HUES6 (cell line): ENCODE measurements around the gene NELFCD.
A peak's percentile ranks its signal among the peaks of the same experiment; 100 is the strongest.
"Not testable (repeated sequence)": the region's sequence is repeated elsewhere in the genome, so short reads cannot be mapped to it uniquely, and the experiment has no call there.

ENCODE experiments used
- H3K27ac ChIP-seq: 2 replicates; pipeline ENCODE4 v1.7.0; 2013; ENCODE audit warnings: low read depth, mild to moderate bottlenecking, low read length, inconsistent platforms
- H3K27me3 ChIP-seq: 2 replicates; pipeline ENCODE4 v1.6.1; 2013; ENCODE audit warnings: low read length; ENCODE audit not compliant: control insufficient read depth, insufficient read depth
- H3K36me3 ChIP-seq: 2 replicates; pipeline ENCODE4 v1.6.1; 2013; ENCODE audit warnings: low read length; ENCODE audit not compliant: control insufficient read depth, insufficient read depth
- H3K4me1 ChIP-seq: 2 replicates; pipeline ENCODE4 v1.6.1; 2013; ENCODE audit warnings: low read length; ENCODE audit not compliant: control insufficient read depth, insufficient read depth
- H3K4me3 ChIP-seq: 2 replicates; pipeline ENCODE4 v1.5.1; 2013; ENCODE audit warnings: low read depth, low read length
- H3K9ac ChIP-seq: one replicate; pipeline ENCODE4 v1.6.1; 2013; ENCODE audit warnings: mild to moderate bottlenecking, low read length
- H3K9me3 ChIP-seq: 2 replicates; pipeline ENCODE4 v1.6.1; 2013; ENCODE audit warnings: low read depth, low read length; ENCODE audit not compliant: control insufficient read depth, insufficient read depth

NELFCD gene

GRCh38 chr20:58973866-58974265 is 7.2 kb upstream of the NELFCD start:
- peaks cover 6% of the 10 kb centered on the region; the same call in 1 of the 2 replicates for H3K9me3 ChIP-seq
- H3K4me3 ChIP-seq = no peak overlapping the region
- peaks cover 9% of the 10 kb centered on the region for H3K4me1 ChIP-seq
- H3K9ac ChIP-seq = no peak overlapping the region
- no peaks in the 10 kb centered on the region for H3K36me3 ChIP-seq
- H3K27ac ChIP-seq = no peak overlapping the region
- no peaks in the 10 kb centered on the region for H3K27me3 ChIP-seq

GRCh38 chr20:58975353-58975752 is 5.7 kb upstream of the NELFCD start:
- no peak overlapping the region for H3K9ac ChIP-seq
- H3K27ac ChIP-seq = no peak overlapping the region
- H3K27me3 ChIP-seq = no peaks in the 10 kb centered on the region
- no peaks in the 10 kb centered on the region for H3K9me3 ChIP-seq
- peaks cover 9% of the 10 kb centered on the region for H3K4me1 ChIP-seq
- no peaks in the 10 kb centered on the region for H3K36me3 ChIP-seq
- H3K4me3 ChIP-seq = no peak overlapping the region

DNA sequence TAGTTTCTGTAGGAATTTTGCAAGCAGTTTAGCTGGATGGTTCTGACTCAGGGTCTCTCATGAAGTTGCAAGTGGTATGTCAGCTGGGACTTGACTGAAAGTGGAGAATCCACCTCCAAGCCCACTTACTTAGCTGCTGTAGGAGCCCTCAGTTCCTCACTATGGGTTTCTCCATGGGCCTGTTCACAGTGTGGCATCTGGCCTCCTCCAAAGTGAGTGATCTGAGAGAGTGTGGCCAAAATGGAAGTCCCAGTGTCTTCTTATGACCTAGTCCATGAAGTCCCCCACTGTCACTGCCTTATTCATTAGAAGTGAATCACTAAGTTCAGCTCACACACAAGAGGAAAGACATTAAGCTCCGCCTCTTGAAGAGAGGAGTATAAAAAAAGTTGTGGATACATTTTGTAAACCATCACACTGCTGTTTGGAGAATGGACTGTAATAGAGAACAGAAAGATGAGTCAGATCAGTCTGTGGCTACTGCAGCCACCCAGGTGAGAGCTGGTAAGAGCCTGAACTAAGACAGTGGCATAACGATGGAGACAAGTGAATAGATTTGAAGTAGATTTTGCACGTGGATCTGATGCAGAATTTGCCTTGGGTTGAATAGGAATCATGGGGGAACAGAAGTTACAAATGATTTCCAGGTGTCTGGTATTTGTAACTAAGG is 4.9 kb upstream of the NELFCD start:
- Histone ChIP-seq H3K27ac (no peak overlapping the region), H3K4me1 (peaks cover 9% of the 10 kb centered on the region), H3K36me3 (no peaks in the 10 kb centered on the region), H3K27me3 (no peaks in the 10 kb centered on the region), H3K4me3 (no peak overlapping the region), H3K9ac (no peak overlapping the region), H3K9me3 (no peaks in the 10 kb centered on the region)

DNA sequence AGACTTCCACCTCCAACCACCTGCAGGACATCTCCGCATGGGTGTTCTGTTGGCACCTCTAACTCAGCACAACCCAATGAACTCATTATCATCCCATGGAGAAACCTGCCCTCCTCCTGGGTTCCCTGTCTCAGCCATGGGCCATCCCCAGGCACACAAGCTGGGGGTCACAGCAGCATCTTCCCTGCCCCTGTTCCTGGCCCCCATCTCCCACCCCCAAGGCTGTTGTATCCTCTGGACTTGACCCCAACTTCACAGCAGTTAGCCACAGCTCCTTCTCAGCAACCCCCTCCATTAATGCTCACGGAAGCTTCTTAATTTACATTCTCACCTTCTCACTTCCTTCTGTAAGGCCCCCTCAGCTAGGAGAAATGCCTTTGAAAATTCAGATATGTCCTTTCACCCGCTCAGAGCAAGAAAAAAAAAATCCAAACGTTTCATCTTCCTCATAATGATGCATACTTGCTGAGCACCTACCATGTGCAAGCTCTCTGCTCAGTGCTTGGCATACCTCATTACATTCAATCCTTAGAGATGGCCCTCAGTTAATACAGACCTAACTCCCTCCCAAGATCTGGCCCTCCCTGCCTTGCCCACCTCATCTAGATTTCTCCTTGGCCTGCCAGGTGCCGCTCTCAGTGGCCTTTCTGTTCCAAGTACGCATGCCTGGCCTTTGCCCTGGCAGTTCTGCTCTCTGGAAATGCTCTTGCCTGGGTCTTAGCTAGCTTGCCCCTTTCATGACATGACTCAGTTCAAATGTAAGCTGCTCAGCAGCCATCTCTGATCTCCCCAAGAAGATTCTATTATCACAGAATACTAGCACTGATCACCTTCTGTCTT is 2.5 kb upstream of the NELFCD start:
- Histone ChIP-seq H3K27me3 (no peaks in the 10 kb centered on the region), H3K4me3 (no peak overlapping the region), H3K36me3 (no peaks in the 10 kb centered on the region), H3K9me3 (no peaks in the 10 kb centered on the region), H3K27ac (no peak overlapping the region), H3K9ac (no peak overlapping the region), H3K4me1 (peaks cover 14% of the 10 kb centered on the region)

- Histone ChIP-seq H3K27ac (no peak overlapping the region), H3K4me1 (peaks cover 26% of the 10 kb centered on the region), H3K9ac (peak overlapping the region; percentile 68), H3K4me3 (peak overlapping the region; percentile 74), H3K27me3 (no peaks in the 10 kb centered on the region), H3K9me3 (no peaks in the 10 kb centered on the region), H3K36me3 (peaks cover 11% of the 10 kb centered on the region)
Observed at GRCh38 chr20:58981628-58982364, 740 bp downstream of the NELFCD start.

GRCh38 chr20:58982406-58983114 is 1.5 kb downstream of the NELFCD start:
- Histone ChIP-seq H3K9me3 (no peaks in the 10 kb centered on the region), H3K4me1 (peaks cover 26% of the 10 kb centered on the region), H3K36me3 (peaks cover 18% of the 10 kb centered on the region), H3K4me3 (peak overlapping the region; percentile 74; the same call in 1 of the 2 replicates), H3K9ac (no peak overlapping the region), H3K27me3 (no peaks in the 10 kb centered on the region), H3K27ac (no peak overlapping the region)

DNA sequence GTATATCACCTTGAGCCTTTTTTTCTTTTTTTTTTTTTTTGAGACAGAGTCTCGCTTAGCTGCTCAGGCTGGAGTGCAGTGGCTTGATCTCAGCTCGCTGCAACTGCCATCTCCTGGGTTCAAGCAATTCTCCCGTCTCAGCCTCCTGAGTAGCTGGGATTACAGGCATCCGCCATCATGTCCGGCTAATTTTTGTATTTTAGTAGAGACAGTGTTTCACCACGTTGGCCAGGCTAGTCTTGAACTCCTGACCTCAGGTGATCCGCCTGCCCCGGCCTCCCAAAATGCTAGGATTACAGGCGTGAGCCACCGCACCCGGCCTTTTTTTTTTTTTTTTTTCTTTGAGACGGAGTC is 2.0 kb downstream of the NELFCD start:
- H3K4me3 ChIP-seq, H3K9me3 ChIP-seq, H3K27me3 ChIP-seq, H3K27ac ChIP-seq, H3K9ac ChIP-seq: not testable (repeated sequence)
- peaks cover 24% of the 10 kb centered on the region for H3K4me1 ChIP-seq
- H3K36me3 ChIP-seq = peaks cover 24% of the 10 kb centered on the region

DNA sequence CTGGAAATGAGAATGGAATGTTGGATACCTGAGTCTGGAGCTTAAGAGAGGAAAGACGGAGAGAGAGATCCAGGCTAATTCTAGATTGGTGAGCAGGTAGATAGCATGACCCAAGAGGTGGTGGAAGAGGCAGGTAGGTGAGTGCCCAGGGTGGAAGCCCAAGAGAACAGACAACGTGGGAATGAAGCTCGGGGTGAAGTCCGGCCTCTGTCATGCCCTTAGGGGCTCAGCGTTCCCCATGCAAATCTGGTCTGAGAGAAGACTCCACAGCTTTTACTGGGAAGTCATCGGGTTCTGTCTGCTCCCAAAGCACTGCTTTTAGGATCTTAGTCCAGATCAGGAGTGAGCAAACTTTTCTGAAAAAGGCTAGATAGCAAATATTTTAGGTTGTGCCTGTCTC is 3.6 kb downstream of the NELFCD start:
- Histone ChIP-seq H3K9ac (no peak overlapping the region), H3K36me3 (peaks cover 40% of the 10 kb centered on the region)

DNA sequence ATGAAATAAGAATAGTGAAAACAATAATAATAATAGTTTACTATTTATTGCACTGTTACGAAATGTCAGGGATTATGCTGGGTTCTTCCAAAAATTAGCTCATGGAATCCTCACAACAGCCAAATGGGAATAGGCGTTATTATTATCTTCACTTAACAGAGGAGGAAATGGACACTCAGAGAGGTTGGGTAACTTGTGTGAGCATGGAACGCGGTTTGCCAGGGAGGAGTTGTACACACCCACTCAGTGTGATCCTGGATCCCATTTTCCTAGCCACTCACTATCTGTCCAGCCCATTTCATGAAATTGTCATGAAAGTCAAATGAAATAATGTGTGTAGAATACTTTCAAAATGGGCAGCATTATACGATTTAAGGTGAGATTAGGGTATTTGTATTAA is 4.6 kb downstream of the NELFCD start:
- Histone ChIP-seq H3K27ac (no peak overlapping the region), H3K4me1 (peaks cover 17% of the 10 kb centered on the region; the same call in 1 of the 2 replicates), H3K9ac (no peak overlapping the region), H3K36me3 (peaks cover 48% of the 10 kb centered on the region), H3K27me3 (no peaks in the 10 kb centered on the region), H3K9me3 (no peaks in the 10 kb centered on the region), H3K4me3 (no peak overlapping the region)

More for the DNA sequence above, 3.6 kb downstream of the NELFCD start:
- Histone ChIP-seq H3K9me3 (no peaks in the 10 kb centered on the region), H3K4me3 (no peak overlapping the region), H3K4me1 (peaks cover 17% of the 10 kb centered on the region; the same call in 1 of the 2 replicates), H3K27ac (no peak overlapping the region), H3K27me3 (no peaks in the 10 kb centered on the region)

DNA sequence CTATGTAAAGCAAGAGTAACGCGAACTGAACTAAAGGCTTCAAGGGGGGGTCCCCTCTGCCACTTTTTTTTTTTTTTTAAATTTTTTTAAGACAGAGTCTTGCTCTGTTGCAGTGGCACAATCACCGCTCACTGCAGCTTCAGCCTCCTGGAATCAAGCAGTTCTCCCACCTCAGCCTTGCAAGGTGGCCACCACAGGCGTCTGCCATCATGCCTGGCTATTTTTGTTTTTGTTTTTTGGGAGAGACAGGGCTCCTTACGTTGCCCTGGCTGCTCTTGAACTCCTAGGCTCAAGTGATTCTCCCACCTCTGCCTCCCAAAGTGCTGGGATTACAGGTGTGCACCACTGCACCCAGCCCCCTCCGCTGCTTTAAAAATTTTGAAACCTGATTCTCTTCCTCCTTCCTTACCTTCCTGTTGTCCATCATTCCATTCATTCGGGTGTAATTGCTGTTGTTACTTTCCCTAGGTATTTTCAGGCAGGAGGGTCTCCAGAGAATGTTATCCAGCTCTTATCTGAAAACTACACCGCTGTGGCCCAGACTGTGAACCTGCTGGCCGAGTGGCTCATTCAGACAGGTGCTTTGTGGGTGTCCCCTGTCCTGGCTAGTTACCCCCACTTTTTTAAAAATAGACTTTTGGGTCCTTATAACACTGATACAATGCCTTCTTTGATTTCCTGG is 5.4 kb downstream of the NELFCD start:
- H3K9ac ChIP-seq = no peak overlapping the region
- peaks cover 17% of the 10 kb centered on the region; the same call in 1 of the 2 replicates for H3K4me1 ChIP-seq
- peaks cover 55% of the 10 kb centered on the region for H3K36me3 ChIP-seq
- H3K27me3 ChIP-seq = no peaks in the 10 kb centered on the region
- H3K4me3 ChIP-seq = no peak overlapping the region
- no peak overlapping the region for H3K27ac ChIP-seq
- no peaks in the 10 kb centered on the region for H3K9me3 ChIP-seq
